ENCODE data around the gene DYNLRB1. TPM values are rescaled to one million over a fixed set of nuclear protein-coding genes. Genes with fewer than 3 reads are reported as not detected.

DYNLRB1 gene
- total RNA-seq, 1 donor from 2014 or later, result 247 TPM

DNA sequence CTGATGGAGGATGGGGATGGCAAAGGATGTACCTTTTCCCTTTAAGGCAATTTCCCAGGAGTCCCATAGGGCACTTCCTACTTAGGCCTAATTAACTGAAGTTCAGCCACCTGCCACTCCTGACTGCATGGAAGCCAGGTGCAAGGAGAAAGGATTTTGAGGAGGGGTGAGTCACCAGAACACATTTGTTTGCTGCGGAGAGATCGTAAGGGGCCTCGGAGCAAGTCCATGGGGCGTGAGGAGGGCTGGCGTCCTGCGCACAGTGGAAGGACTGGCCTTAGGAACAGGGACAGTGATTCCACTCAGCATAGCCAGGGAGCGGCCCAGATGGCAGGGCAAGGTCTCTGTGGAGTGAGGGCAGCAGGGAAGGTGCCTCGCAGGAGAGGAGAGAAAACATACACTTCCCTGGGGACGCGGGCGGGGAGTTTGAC, 30.5 kb downstream of the DYNLRB1 start:
- intact Hi-C loops (cut with DNase I), result no loop called here
- DNase-seq (ENCODE audit: low spot score), result no peak
- no peak for ATAC-seq

DNA sequence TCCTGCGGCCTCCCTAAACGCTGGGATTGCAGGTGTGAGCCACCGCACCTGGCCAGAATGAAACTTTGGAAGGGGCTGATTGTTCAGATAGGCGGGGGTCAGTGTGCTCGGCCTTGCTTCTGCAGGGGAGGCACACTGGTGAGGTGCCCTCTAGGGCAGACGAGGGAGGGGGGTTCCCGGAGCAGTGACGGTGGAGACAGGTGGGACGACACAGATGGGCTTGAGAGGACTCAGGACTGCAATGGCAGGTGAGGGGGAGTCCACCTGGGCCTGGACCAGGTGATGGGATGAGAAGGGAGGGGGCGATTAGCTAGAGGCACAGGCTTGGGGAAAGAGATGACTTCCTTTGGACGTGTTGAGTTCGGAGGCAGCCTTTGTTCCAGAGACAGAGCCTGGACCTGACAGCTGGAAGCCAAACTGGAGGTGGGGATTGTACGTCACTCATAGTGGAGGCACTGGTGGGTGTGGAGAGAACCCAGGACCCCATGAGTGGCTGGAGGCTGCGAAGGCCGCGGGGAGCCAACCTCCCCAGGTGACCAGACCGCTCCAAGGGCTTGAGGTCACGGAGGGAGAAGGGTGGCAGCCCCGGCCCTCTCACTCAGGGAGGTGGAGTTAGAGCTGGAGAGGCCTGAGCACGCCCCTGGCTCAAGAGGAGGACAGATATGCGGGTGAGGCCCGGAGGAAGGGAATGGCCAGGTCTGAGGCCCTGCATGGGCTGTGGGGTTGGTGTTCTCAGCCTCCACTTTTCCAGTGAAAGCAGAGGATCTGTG, 31.8 kb downstream of the DYNLRB1 start:
- ATAC-seq (no peak), DNase-seq (ENCODE audit: low spot score) (no peak)
- intact Hi-C loops (cut with DNase I), result no loop called here

DNA sequence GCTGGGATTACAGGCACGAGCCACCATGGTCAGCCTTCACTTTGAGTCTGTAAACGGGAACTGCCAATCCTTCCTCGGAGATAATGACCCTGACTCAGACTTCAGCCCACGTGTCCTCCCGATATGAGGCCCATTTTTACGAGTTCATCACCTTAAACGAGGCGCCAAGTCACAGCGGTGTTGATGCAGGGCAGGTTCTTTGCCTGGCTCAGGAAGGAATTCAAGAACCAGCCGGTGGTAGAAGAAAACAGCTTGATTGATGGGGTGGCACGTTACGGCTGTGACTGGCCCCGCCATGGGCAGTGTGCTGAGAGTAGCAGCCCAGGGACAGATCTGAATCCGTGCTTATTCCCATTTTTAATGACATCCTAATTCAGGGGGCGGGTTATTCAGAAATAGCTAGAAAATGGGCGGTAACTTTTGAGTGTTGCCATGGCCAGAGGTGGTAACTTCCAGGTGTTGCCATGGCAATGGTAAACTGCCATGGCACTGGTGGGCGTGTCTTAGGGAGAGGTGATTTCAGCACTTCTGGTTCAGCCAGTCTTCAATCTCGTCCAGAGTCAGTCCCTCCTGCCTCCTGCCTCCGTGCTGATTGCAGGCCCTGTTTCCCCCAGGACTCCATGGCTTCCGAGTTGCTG, 33.2 kb downstream of the DYNLRB1 start:
- DNase-seq (ENCODE audit: low spot score), result no peak
- intact Hi-C loops (cut with DNase I), result no loop called here
- ATAC-seq, result no peak

DNA sequence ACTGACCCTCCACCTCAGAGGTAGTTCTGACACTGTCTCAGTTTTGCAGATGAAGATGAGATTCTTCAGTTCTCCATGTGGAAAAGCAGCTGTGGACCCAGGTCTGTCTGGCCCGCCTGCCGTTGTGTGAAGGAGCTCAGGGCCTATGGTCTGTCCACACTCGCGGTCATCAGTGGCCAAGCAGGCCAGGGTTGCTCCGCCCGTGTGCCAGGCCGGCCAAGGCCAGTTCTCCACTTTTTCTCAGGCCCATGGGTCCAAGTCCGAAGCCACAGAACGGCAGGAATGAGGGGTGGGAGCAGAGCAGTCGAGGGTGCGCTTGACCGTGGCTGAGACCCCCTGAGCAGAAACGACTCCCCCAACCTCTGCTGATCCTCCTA, 33.7 kb downstream of the DYNLRB1 start:
- ATAC-seq (no peak), DNase-seq (ENCODE audit: low spot score) (no peak)
- intact Hi-C loops (cut with DNase I), result no loop called here

DNA sequence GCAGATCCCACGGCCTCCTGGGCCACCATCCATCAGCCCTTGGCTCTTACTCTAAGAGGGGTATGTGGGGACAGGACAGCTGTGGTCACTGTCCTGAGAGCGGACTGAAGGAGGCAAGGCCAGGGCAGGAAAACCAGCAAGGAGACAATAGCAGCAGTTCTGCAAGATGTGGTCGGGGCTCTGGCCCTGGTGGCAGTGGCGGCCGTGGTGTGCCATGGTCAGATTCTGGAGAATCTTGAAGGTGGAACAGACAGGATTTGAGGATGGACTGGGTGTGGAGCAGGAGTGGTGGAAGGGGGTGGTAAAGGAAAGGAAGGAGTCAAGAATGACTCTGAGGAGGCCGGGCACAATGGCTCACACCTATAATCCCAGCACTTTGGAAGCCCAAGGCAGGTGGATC, 36.3 kb downstream of the DYNLRB1 start:
- intact Hi-C loops (cut with DNase I), result no loop called here
- ATAC-seq, result no peak
- DNase-seq (ENCODE audit: low spot score), result no peak

DNA sequence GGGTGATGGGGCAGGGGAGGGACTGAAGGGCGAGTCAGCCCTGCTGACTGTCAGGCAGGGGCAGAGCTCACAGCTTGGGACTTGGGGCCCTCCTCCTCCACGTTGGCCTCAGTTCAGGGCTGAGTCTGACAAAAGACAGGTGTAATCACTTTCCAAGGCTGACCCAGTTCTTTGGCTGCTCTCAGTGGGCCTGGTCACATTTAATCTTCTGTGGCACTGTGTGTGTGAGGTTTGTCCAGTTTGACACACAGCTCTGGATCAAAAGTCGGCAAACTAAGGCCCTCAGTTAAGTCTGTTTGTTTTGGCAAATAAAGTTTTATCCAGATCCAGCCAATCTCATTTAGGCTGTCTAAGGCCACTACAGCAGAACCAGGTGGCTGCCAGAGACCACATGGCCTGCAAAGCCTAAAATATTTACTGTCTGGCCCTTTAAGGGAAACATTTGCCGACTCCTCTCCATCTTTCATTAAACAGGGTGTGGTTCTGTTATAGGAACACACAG, 37.2 kb downstream of the DYNLRB1 start:
- ATAC-seq (no peak), DNase-seq (ENCODE audit: low spot score) (no peak)
- intact Hi-C loops (cut with DNase I), result no loop called here

DNA sequence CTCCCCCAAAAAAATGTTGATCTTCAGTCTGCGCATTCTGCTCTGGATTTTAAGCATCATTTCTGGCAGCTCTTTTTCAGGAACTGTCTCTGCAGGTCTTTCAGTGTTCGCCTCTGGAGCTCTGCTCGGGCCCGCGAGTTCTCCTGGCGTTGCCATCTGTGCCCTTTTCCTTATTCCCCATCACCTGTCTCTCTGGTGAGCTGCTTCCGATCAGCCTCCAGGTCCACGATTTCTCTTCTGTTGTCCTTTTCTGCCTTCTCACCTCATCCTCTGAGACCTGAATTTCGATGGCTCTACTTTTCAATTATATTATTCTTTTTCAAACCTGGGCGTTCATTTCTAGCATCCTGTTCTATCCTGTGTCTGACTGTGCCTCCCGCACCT, 41.7 kb downstream of the DYNLRB1 start:
- ATAC-seq (no peak), DNase-seq (ENCODE audit: low spot score) (no peak)
- intact Hi-C loops (cut with DNase I), result no loop called here

DNA sequence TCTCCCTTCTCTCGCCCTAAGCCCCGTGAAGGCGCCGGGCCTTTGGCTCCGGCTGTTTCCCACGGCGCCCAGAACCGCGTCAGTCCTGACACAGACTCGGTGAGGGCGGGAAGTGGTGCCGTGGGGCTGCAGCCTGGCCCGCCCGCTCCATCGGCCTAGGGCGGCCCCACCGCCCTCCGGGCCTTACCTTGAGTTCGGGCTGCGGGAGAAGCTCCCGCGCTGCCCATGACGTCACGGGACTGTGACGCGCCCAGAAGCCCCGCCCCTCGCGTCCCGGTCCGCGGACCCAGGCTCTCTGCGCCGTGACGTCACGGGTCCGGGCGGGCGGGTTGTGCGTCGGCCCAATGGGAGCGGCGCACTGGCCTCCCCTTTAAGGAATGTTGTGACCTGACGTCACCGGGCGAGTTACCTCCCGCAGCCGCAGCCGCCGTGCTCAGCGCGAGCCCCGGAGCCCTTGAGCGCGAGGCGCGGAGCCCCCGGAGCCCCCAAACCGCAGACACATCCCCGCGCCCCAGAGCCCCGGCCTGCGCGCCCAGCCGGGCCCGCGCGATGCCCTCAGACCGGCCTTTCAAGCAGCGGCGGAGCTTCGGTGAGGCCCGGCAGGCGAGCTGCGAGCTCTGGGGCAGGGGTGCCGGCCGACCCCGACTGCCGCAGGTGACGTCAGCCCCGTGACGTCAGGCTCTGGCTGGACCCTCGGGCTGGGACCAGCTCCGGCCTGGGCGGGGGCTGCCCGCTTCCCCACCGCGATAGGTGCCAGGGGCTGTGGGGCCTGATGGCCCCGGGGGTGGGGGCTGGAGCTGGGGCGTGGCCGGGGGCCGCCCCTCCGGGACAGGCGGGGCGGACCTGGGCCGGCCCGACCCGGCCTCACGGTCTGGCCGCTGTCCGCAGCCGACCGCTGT, 42.3 kb downstream of the DYNLRB1 start, which contains the start of gene MAP1LC3A:
Gene MAP1LC3A (plus strand): TSS at position 399 of the 899 bp plus-strand sequence. CDS start 151 bp downstream, at position 550.
- ATAC-seq (peak; percentile 96), DNase-seq (ENCODE audit: low spot score) (peak; percentile 99)
- intact Hi-C loops (cut with DNase I), result no loop called here

DNA sequence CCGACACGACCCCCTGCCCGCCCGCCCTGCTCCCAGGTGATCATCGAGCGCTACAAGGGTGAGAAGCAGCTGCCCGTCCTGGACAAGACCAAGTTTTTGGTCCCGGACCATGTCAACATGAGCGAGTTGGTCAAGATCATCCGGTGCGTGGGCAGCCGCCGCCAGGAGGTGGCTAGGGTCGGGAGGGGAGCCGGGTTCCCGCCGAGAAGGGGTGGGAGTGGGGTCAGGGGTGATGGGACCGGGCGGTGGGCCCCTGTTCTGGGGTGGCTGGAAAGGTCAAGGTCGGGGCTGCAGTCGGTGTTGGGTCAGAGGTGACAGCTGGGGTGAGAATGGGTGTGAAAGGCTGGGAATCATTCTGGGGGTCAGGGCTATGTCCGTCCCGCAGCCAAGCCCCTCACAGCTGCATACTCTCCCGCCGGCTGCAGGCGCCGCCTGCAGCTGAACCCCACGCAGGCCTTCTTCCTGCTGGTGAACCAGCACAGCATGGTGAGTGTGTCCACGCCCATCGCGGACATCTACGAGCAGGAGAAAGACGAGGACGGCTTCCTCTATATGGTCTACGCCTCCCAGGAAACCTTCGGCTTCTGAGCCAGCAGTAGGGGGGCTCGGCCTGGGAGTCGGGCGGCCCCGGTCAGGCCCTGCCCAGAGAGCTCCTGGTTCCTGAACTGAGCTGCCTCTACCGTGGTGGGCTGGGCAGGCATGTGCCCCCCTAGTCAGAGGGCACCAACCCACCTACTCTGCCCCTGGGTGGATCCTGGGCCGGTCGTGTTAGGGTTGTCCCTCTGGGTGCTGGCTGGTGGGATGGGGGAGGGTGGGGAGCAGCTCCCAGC, 43.3 kb downstream of the DYNLRB1 start:
- ATAC-seq (peak; percentile 11), DNase-seq (ENCODE audit: low spot score) (peak; percentile 78)
- intact Hi-C loops (cut with DNase I), result no loop called here

DNA sequence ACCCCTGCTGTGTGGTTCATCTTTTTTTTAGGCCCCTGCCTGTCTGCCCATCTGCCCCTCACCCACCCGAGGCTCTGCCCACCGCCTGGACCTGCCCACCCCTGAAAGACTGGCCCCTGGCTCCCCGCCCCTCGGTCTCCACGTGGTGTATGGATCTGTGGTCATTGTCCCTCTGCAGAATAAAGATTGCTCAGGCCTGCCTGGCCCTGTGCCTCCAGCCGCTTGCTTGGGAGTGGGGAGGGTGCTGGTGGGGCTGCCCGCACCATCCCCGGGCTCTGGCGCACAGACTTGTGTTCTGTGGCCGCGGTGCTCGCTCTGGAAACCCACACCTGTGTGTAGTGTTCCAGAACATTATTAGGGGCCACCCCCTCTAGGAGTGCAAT, 43.9 kb downstream of the DYNLRB1 start:
- intact Hi-C loops (cut with DNase I), result no loop called here
- ATAC-seq (peak; percentile 10), DNase-seq (ENCODE audit: low spot score) (no peak)

DNA sequence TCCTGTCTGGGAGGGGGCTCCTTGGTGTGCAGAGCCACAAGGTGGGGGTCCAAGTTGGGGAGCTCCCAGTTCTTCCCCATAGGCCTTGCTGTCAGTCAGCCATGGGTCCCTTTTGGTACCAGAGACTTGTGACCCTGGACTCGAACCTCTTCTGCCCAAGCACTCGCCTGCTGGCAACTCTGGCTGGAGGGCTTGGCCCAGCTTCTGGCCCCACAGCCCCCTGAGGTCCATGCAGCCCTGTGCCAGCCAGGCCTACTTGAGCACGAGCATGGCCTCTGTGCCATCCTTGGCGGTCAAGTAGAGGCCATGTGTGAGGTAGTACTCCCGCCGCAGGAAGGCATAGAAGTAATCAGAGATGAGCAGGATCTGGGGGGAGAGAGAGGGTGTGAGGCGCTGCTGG, 44.4 kb downstream of the DYNLRB1 start:
- DNase-seq (ENCODE audit: low spot score) (no peak), ATAC-seq (no peak)
- intact Hi-C loops (cut with DNase I), result no loop called here

DNA sequence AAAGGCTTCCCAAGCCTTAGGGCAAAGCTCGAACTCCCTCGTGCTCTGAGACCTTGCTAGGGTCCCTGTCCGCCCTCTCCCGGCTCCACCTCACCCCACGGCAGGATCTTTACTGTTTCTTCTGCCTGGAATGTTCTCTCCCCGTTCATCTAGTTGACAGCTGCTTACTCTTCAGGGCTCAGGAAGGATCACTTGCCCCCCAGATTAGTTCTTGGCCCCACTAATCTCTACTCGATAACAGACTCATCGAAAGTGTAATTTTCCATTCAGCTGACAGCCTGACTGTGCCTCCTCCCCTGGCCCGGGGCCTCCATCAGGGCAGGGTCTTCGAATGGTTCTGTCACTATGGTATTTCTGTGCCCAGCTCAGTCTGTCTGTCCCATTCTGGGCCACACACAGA, 45.4 kb downstream of the DYNLRB1 start:
- DNase-seq (ENCODE audit: low spot score) (no peak), ATAC-seq (no peak)
- intact Hi-C loops (cut with DNase I), result no loop called here

DNA sequence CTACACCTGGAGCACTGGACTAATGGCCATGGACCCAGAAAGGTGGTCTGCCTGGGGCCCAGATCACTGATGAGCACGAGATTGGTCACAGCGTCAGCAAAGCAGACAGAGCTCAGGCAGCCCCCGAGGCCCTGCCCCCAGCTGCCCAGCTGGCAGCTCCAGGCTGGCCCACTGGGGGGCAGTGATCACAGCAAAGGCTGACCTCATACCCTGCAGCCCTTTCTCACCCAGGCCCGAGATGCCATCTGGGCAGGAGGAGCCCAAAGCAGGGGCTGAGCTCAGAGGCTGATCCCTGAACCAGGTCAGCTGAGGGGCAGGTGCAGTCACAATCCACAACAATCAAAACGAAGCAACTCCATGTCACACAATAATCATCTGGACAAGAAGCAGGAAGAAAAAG, 46.4 kb downstream of the DYNLRB1 start:
- no peak for ATAC-seq
- intact Hi-C loops (cut with DNase I), result no loop called here

DNA sequence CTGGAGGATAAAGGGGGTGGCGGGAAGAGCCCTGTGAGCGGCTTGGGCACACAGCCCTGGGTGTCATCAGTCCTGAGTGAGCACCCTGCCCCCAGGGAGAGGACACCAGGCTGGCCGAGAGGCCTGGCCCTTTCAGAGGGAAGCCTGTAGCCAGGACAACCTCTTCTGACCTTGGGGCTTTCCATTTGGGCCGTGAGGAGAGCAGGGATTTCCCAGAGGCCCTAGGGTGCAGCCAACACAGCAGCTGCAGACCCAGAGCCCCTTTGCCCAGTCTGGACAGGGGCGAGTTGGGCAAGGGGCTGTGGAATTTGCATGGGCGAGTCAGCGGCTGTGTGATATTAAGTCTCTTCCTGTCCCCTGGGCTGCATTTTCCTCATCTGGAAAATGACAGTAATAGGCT, 48.6 kb downstream of the DYNLRB1 start:
- DNase-seq (ENCODE audit: low spot score), result no peak
- no peak for ATAC-seq

More for the DNA sequence above, 46.4 kb downstream of the DYNLRB1 start:
- no peak for DNase-seq (ENCODE audit: low spot score)

DNA sequence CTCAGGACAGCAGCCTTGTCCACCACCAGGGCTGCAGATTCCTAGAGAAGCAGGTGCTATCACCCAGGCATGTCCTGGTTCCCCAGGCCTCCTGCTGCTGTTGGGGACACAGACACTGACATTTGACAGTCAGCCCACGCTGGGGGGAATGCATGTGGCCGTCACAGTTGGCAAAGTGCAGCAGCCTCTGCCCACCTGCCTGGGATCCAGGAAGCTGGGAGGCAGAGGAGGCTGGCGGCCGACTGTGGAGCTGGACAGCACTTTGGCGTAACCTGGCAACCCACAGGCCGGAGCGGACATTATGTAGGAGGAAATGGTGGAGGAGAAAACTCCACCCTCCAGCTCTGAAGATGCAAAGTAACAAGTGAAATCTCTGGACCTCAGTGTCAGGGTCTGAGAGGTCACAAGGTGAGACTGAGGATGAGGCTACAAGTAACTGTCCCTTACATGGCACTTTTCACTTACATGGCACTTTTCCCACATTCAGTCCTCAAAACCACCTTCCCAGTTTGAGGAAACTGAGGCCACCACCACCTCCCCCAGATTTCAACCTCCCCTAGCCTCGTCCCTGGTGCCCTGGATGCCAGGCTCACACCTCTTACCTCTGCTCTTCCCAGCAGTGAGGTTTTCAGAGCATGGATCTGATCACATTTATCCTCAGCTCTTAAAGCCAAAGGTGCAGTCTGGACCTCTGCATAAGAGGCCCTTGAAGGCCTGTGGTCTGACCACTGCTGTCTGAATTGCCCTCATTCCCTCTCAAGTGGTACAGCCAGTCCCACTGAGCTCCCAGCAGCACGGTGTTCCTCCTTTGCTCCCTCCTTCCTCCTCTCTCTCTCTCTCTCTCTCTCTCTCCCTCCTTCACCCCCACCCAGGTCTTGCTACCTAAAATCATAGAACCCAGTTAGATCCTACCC, 51.0 kb downstream of the DYNLRB1 start:
- no peak for DNase-seq (ENCODE audit: low spot score)

More for the DNA sequence above, 48.6 kb downstream of the DYNLRB1 start:
- intact Hi-C loops (cut with DNase I), result no loop called here

DNA sequence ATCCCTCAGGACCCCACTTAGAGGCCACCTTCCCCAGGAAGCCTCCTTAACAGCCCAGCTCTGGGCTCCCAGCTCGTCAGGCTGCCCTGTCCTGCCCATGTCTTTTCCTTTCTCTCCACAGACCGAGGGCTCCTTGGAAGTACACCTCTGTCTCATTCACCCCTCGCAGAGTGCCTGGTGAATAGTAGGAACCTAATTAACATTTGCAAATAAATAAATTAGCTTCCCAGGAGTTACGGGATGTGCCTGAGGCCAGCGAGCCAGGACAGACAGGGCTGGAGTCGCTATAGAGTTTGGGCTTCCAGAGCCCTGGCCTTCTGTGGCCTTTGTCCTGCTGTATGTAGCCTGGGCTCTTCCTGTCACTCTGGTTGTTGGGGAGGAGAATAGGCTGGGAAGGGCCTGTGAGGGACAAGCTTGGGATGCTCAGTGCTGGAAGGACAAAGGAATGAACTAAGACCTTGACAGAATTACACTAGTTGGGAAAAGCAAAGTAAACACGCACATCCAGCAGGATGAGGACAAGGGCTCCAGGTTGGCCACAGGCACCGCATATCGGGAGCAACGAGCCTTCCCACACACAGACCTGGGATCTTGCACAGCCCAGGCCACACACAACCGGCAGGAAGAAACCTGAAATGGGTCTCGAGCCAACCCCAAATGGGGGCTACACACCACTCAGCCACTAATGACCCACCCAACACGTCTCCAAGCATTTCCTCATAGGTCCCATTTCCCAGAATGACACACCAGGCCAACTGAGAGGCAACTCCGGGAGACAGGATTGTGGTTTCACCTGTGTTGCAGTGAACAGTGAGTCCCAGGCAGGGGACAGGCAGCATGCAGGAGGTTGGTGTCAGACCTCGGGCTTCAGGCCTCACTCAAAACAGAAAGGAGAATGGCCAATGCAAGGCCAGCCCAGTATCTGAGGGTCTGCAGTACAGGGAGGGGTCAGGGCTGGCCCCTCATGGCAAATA, 52.0 kb downstream of the DYNLRB1 start:
- DNase-seq (ENCODE audit: low spot score) (no peak), ATAC-seq (no peak)
- intact Hi-C loops (cut with DNase I), result no loop called here

More for the DNA sequence above, 51.0 kb downstream of the DYNLRB1 start:
- no peak for ATAC-seq
- intact Hi-C loops (cut with DNase I), result no loop called here

DNA sequence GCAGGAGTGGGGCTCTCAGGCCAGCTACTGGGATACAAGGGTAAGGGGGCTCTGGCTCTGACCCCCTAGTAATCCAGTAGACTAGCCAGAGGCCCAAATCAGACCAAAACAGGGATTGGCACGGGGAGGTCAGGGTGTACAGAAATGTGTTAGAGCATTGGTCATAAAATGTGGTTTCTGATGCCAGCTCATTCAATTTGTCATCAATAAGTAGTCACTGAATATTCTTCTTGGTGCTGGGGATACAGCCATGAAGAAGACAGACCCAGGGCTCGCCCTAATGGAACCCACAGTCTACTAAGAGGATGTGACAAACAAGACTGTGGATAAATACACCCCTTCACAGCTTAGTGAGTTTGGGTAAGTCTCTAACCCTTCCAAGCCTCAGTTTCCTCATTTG, 53.4 kb downstream of the DYNLRB1 start:
- ATAC-seq, result no peak
- intact Hi-C loops (cut with DNase I), result no loop called here
- DNase-seq (ENCODE audit: low spot score), result no peak
